ENCODE results near the gene TGFBR3. TPM values are rescaled to one million over a fixed set of nuclear protein-coding genes. Genes with fewer than 3 reads are reported as not detected.

Gene TGFBR3
- 11.4 and 14.5 TPM in 2 replicates for total RNA-seq

GRCh38 chr1:91885716-91886506 lies at the start of gene TGFBR3:
TSS of gene TGFBR3 (minus strand) at chr1:91886151. CDS start at chr1:91861531, 24,620 bp downstream.

Other genes with a start within 250 kb of the TGFBR3 start
- gene BRDT, start 63.2 kb upstream of the TGFBR3 start, total RNA-seq = not detected in 2 replicates
- 0.12 and 0.92 TPM in 2 replicates for gene EPHX4, start 143.8 kb upstream of the TGFBR3 start, total RNA-seq
- 0.40 and 0.44 TPM in 2 replicates for gene SETSIP, start 189.3 kb upstream of the TGFBR3 start, total RNA-seq
- gene BTBD8, start 194.2 kb upstream of the TGFBR3 start, total RNA-seq = 3.7 and 4.0 TPM in 2 replicates

All from aortic smooth muscle cell (primary cell).